ENCODE data around the gene ACTR6.
"Not testable (repeated sequence)": the region's sequence is repeated elsewhere in the genome, so short reads cannot be mapped to it uniquely, and the experiment has no call there.

The ACTR6 gene

GRCh38 chr12:100253437-100253836, 52.8 kb downstream of the ACTR6 start:
- H3K9ac ChIP-seq (ENCODE audit: low read length), result no peak overlapping the region
- H3K27me3 ChIP-seq (ENCODE audit: control insufficient read depth, insufficient read depth, low read length), result no peaks in the 10 kb centered on the region
- H3K27ac ChIP-seq (ENCODE audit: low read length), result no peak overlapping the region
- no peaks in the 10 kb centered on the region for H3K4me1 ChIP-seq (ENCODE audit: control insufficient read depth, low read depth, low read length)
- no peaks in the 10 kb centered on the region for H3K9me3 ChIP-seq (ENCODE audit: control insufficient read depth, low read depth, low read length)
- H3K4me3 ChIP-seq (ENCODE audit: low read length), result no peak overlapping the region
- H3K36me3 ChIP-seq (ENCODE audit: control insufficient read depth, low read depth, low read length), result no peaks in the 10 kb centered on the region

DNA sequence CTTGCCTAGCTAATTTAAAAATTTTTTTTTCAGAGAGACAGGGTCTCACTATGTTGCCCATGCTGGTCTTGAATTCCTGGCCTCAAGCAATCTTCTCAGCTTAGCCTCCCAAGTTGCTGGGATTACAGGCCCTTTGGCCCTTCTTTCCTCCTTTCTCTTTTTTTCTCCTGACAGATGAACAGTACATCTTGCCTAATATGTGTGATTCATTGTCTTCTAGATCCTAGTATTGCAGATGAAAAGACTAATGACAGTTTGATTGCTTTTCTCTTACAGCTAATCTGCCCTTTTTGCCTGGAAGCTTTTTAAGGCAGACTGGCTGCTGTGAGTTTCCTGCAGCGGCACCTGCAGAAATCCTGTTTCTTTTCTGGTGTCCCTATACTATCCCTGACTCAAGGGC, 54.3 kb downstream of the ACTR6 start:
- Histone ChIP-seq H3K27me3 (ENCODE audit: control insufficient read depth, insufficient read depth, low read length) (no peaks in the 10 kb centered on the region), H3K36me3 (ENCODE audit: control insufficient read depth, low read depth, low read length) (no peaks in the 10 kb centered on the region), H3K4me1 (ENCODE audit: control insufficient read depth, low read depth, low read length) (no peaks in the 10 kb centered on the region), H3K9ac (ENCODE audit: low read length) (no peak overlapping the region), H3K9me3 (ENCODE audit: control insufficient read depth, low read depth, low read length) (no peaks in the 10 kb centered on the region), H3K4me3 (ENCODE audit: low read length) (no peak overlapping the region), H3K27ac (ENCODE audit: low read length) (no peak overlapping the region)

DNA sequence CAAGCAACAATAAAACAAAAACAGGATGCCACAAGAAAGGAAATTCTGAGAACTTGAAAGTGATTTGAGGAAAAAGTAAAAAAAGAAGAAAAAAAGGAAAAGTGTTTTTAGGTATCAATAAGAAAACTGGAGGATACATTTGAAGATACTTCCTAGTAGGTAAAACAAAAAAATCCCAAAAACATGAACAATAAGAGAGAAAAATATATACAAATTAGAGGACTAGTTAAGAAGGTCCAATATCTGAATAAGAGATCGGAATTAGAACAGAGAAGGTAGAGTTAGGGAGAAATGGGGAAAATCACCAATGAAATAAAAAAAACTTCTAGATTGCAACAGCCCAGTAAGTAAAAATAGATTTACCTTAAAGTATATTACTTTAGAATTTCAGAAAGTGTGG, 57.5 kb downstream of the ACTR6 start:
- H3K9me3 ChIP-seq (ENCODE audit: control insufficient read depth, low read depth, low read length), result no peaks in the 10 kb centered on the region
- H3K9ac ChIP-seq (ENCODE audit: low read length), result no peak overlapping the region

GRCh38 chr12:100263131-100263530, 62.5 kb downstream of the ACTR6 start:
- no peaks in the 10 kb centered on the region for H3K9me3 ChIP-seq (ENCODE audit: control insufficient read depth, low read depth, low read length)
- H3K36me3 ChIP-seq (ENCODE audit: control insufficient read depth, low read depth, low read length), result no peaks in the 10 kb centered on the region
- H3K4me3 ChIP-seq (ENCODE audit: low read length), result no peak overlapping the region
- H3K9ac ChIP-seq (ENCODE audit: low read length), result no peak overlapping the region
- H3K4me1 ChIP-seq (ENCODE audit: control insufficient read depth, low read depth, low read length), result peaks cover 7% of the 10 kb centered on the region
- H3K27ac ChIP-seq (ENCODE audit: low read length), result no peak overlapping the region
- H3K27me3 ChIP-seq (ENCODE audit: control insufficient read depth, insufficient read depth, low read length), result no peaks in the 10 kb centered on the region

More for the DNA sequence above, 57.5 kb downstream of the ACTR6 start:
- H3K36me3 ChIP-seq (ENCODE audit: control insufficient read depth, low read depth, low read length), result no peaks in the 10 kb centered on the region
- no peaks in the 10 kb centered on the region for H3K27me3 ChIP-seq (ENCODE audit: control insufficient read depth, insufficient read depth, low read length)
- H3K4me1 ChIP-seq (ENCODE audit: control insufficient read depth, low read depth, low read length), result no peaks in the 10 kb centered on the region
- no peak overlapping the region for H3K27ac ChIP-seq (ENCODE audit: low read length)
- H3K4me3 ChIP-seq (ENCODE audit: low read length), result no peak overlapping the region

GRCh38 chr12:100265107-100265506, 64.5 kb downstream of the ACTR6 start:
- H3K4me1 ChIP-seq (ENCODE audit: control insufficient read depth, low read depth, low read length), result peaks cover 14% of the 10 kb centered on the region
- H3K36me3 ChIP-seq (ENCODE audit: control insufficient read depth, low read depth, low read length); H3K9me3 ChIP-seq (ENCODE audit: control insufficient read depth, low read depth, low read length); H3K4me3 ChIP-seq (ENCODE audit: low read length); H3K27ac ChIP-seq (ENCODE audit: low read length); H3K9ac ChIP-seq (ENCODE audit: low read length); H3K27me3 ChIP-seq (ENCODE audit: control insufficient read depth, insufficient read depth, low read length): not testable (repeated sequence)

DNA sequence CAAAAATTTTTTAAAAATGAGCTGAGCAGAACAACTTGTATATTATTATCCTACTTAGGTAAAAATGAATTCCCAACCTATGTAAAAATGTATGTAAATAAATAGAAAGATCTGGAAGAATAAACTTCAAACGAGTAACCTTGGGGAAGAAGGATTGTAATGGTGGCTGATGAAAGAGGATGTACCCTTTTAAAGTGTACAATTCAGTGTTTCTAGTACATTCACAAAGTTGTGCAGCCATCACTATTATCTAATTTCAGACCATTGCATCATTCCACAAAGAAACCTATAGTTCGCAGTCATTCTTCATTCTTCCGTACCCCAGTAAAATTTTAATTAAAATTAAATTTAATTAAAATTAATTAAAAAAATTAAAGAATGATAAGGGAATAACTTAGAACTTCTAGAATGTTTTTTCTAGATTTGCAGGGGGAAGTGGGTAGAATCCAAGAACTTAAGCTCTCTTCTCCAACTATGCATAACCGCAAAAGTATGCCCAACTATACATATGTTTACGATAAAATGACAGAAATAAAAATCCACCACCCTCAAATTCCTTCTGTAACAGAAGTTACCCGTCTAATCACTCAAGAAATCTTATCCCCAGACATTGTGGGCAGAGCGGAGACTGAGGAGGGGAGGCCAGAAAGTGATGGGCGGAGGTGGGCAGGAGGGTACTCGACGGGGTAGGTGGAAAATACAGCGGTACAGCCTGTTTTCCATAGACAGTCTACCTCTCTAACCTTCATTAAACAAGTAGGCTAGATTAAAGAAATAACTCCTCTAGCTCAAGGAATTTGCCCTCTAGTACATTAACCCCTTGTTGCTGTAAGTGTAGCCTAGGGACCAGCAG, 65.3 kb downstream of the ACTR6 start:
- peak overlapping the region; percentile 72 for H3K4me3 ChIP-seq (ENCODE audit: low read length)
- H3K4me1 ChIP-seq (ENCODE audit: control insufficient read depth, low read depth, low read length), result peaks cover 14% of the 10 kb centered on the region
- no peaks in the 10 kb centered on the region for H3K9me3 ChIP-seq (ENCODE audit: control insufficient read depth, low read depth, low read length)
- H3K36me3 ChIP-seq (ENCODE audit: control insufficient read depth, low read depth, low read length), result no peaks in the 10 kb centered on the region
- peak overlapping the region; percentile 84 for H3K9ac ChIP-seq (ENCODE audit: low read length)
- no peak overlapping the region for H3K27ac ChIP-seq (ENCODE audit: low read length)
- H3K27me3 ChIP-seq (ENCODE audit: control insufficient read depth, insufficient read depth, low read length), result no peaks in the 10 kb centered on the region

GRCh38 chr12:100266585-100266834, 65.9 kb downstream of the ACTR6 start:
- H3K9ac ChIP-seq (ENCODE audit: low read length), result peak overlapping the region; percentile 84
- H3K9me3 ChIP-seq (ENCODE audit: control insufficient read depth, low read depth, low read length), result no peaks in the 10 kb centered on the region
- peak overlapping the region; percentile 78 for H3K27ac ChIP-seq (ENCODE audit: low read length)
- H3K27me3 ChIP-seq (ENCODE audit: control insufficient read depth, insufficient read depth, low read length), result no peaks in the 10 kb centered on the region
- H3K36me3 ChIP-seq (ENCODE audit: control insufficient read depth, low read depth, low read length), result no peaks in the 10 kb centered on the region
- H3K4me1 ChIP-seq (ENCODE audit: control insufficient read depth, low read depth, low read length), result peaks cover 14% of the 10 kb centered on the region
- H3K4me3 ChIP-seq (ENCODE audit: low read length), result peak overlapping the region; percentile 72

DNA sequence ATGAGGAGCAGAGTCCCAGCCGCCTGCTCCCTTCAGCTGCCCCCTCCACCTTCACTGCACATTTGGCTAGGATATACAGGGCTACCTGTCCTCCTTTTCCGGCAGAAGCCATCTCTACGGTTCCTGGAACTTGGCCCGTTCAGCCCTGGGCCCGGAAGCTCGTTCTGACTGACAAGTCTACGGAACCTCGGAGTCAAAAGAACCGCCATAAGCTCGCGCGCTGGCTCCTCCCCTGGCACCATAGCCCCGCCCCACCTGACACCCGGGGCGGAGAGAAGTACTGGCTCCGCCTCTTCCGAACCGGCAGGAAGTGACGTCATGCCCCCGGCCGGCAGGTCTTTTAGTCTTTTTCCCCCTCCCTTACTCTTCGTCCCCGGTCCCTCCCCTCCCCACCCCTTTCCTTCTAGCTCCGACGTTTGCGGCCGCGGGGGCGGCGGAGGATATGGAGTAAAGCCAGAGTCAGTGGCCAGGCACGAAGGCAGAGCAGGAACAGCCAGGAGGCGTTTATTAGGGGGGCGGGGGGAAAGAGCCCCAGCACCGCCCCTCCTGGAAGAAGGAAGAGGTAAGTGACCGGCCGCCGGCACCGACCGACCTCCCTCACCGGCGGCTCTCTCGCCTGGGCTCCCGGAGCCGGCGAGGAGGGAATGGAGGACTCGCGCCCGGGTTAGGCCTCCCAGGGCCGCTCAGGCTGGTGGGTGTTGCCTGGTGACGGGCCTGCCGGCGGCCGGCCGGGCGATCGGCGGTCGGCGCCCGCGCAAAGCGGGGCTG, 66.4 kb downstream of the ACTR6 start, which contains the start of the genes DEPDC4 and SCYL2:
Gene DEPDC4 (minus strand): TSS at position 245 of the 768 bp plus-strand sequence. CDS start 3 bp downstream, at position 242.
Gene SCYL2 (plus strand): TSS at position 343 of the 768 bp plus-strand sequence. CDS start 15,794 bp downstream, outside the sequence.
- peak within 1 kb of the TSS; percentile 84 for H3K9ac ChIP-seq (ENCODE audit: low read length)
- H3K36me3 ChIP-seq (ENCODE audit: control insufficient read depth, low read depth, low read length), result no peaks in the 10 kb centered on the region
- H3K4me3 ChIP-seq (ENCODE audit: low read length), result peak within 1 kb of the TSS; percentile 72
- H3K9me3 ChIP-seq (ENCODE audit: control insufficient read depth, low read depth, low read length), result no peaks in the 10 kb centered on the region
- H3K4me1 ChIP-seq (ENCODE audit: control insufficient read depth, low read depth, low read length), result peaks cover 14% of the 10 kb centered on the region
- no peaks in the 10 kb centered on the region for H3K27me3 ChIP-seq (ENCODE audit: control insufficient read depth, insufficient read depth, low read length)
- H3K27ac ChIP-seq (ENCODE audit: low read length), result peak within 1 kb of the TSS; percentile 78

GRCh38 chr12:100267603-100268281, 67.1 kb downstream of the ACTR6 start:
- H3K4me1 ChIP-seq (ENCODE audit: control insufficient read depth, low read depth, low read length), result peaks cover 14% of the 10 kb centered on the region
- H3K9me3 ChIP-seq (ENCODE audit: control insufficient read depth, low read depth, low read length), result no peaks in the 10 kb centered on the region
- H3K27ac ChIP-seq (ENCODE audit: low read length), result no peak overlapping the region
- peak overlapping the region; percentile 84 for H3K9ac ChIP-seq (ENCODE audit: low read length)
- peak overlapping the region; percentile 72 for H3K4me3 ChIP-seq (ENCODE audit: low read length)
- H3K36me3 ChIP-seq (ENCODE audit: control insufficient read depth, low read depth, low read length), result no peaks in the 10 kb centered on the region
- H3K27me3 ChIP-seq (ENCODE audit: control insufficient read depth, insufficient read depth, low read length), result no peaks in the 10 kb centered on the region

DNA sequence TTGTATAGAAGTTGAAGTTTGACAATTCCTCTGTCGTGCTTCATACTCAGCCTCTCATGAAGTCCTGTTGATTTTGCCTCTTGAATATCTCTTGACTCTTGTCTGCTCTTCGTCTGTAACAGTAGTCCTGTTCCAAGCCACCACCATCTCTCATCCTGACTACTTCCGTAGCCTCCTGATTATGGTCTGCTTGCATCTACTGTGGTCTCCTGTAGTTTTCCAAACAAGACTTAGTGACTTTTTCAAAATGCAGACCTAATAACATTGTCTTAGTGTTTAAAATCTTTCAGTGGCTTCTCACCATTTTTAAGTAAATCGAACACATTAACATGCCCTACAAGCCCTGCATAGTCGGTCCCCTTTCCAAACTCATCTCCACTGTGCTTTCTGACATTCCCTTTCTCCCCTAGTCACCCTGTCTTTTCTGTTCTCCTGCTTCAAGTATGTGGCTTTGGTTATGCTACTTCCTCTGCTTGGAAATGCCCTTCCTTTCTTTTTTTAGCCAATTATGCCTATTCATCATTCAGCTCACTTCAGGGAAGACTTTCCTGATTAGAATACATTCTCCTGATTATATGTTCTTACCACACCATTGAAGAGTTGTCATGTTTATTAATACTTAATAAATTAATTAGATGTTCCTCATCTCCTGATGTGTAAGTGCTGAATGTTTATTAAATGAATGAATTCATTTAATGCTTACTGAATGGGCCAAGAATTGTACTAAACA, 68.4 kb downstream of the ACTR6 start:
- no peaks in the 10 kb centered on the region for H3K27me3 ChIP-seq (ENCODE audit: control insufficient read depth, insufficient read depth, low read length)
- peak overlapping the region; percentile 72 for H3K4me3 ChIP-seq (ENCODE audit: low read length)
- no peak overlapping the region for H3K9ac ChIP-seq (ENCODE audit: low read length)
- peaks cover 14% of the 10 kb centered on the region for H3K4me1 ChIP-seq (ENCODE audit: control insufficient read depth, low read depth, low read length)
- H3K27ac ChIP-seq (ENCODE audit: low read length), result no peak overlapping the region
- H3K36me3 ChIP-seq (ENCODE audit: control insufficient read depth, low read depth, low read length), result no peaks in the 10 kb centered on the region
- no peaks in the 10 kb centered on the region for H3K9me3 ChIP-seq (ENCODE audit: control insufficient read depth, low read depth, low read length)

- Histone ChIP-seq H3K9ac (ENCODE audit: low read length) (no peak overlapping the region), H3K4me3 (ENCODE audit: low read length) (no peak overlapping the region), H3K27me3 (ENCODE audit: control insufficient read depth, insufficient read depth, low read length) (no peaks in the 10 kb centered on the region), H3K4me1 (ENCODE audit: control insufficient read depth, low read depth, low read length) (peaks cover 2% of the 10 kb centered on the region), H3K9me3 (ENCODE audit: control insufficient read depth, low read depth, low read length) (no peaks in the 10 kb centered on the region), H3K36me3 (ENCODE audit: control insufficient read depth, low read depth, low read length) (no peaks in the 10 kb centered on the region), H3K27ac (ENCODE audit: low read length) (no peak overlapping the region)
Observed at GRCh38 chr12:100273782-100274181, 73.2 kb downstream of the ACTR6 start.

Data from iPS-18a (cell line).